ENCODE results near the gene MTCL1.

The MTCL1 gene

DNA sequence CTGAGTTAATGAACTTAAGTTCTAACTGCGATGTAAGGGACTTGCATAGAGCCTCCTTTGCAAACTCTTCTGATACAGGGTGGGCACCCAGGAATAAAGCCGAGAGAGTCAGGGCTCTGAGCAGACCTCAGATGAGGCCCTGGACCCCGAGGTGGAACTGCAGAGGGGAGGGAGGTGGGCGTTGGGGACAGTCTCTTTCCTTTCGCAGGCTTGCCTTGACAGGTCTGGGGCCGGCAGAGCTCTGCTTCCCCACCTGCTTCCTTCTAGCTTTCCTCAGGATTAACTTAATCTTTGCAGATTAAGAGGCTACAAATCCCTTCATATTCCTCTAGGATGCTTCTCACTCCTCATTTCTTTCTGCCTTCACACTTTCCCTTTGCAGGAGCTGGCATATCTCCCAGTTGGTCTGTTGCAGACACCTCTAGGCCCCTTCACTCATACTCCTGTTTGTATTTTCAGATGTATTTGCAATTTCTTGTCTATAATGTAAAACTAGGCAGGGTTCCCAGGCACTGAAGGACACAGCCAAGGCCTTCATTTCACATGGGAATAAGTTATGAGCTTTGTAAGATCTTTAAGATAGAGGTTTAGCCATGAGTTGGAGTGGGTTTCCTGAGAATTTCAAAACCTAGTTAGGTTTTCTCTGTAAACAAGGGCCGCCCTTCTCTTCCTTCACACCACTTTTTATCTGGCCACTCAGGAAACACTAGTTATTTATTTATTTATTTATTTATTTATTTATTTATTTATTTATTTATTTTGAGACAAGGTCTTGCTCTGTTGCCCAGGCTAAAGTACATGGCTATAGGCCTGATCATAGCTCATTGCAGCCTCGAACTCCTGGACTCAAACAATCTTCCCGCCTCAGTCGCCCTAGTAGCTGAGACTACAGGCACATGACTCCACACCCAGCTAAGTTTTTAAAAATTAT, 70.9 kb downstream of the MTCL1 start:
- TF ChIP-seq, protein P1, sequence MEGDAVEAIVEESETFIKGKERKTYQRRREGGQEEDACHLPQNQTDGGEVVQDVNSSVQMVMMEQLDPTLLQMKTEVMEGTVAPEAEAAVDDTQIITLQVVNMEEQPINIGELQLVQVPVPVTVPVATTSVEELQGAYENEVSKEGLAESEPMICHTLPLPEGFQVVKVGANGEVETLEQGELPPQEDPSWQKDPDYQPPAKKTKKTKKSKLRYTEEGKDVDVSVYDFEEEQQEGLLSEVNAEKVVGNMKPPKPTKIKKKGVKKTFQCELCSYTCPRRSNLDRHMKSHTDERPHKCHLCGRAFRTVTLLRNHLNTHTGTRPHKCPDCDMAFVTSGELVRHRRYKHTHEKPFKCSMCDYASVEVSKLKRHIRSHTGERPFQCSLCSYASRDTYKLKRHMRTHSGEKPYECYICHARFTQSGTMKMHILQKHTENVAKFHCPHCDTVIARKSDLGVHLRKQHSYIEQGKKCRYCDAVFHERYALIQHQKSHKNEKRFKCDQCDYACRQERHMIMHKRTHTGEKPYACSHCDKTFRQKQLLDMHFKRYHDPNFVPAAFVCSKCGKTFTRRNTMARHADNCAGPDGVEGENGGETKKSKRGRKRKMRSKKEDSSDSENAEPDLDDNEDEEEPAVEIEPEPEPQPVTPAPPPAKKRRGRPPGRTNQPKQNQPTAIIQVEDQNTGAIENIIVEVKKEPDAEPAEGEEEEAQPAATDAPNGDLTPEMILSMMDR (IDR thresholded peaks at IDR 0.05), result no peak
- Histone ChIP-seq H3K4me3 (no peak overlapping the region), H3K27ac (no peak overlapping the region)
- peak; percentile 9 for DNase-seq (ENCODE audit: low spot score)

DNA sequence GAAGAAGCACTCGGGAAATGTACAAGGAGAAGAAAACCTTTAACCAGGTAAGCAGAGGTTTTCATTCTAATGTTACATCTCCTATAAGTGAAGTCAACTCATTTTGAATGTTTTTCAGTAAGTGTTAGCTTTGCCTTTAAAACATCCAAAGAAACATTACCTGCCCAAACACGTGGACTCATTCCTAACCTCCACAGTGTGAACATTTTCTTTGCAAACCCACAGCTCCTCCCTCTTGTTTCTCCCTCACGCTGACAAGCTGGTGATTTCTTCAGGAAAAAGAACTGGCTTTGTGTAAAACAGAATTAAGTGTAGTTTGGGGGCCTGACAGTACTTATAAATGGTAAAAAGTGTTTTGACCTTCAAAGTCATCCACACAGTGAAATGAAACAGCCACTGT, 72.5 kb downstream of the MTCL1 start:
- Histone ChIP-seq H3K27ac (no peak overlapping the region), H3K4me3 (no peak overlapping the region)
- DNase-seq (ENCODE audit: low spot score), result no peak
- TF ChIP-seq, protein P1 (IDR thresholded peaks at IDR 0.05), result no peak

GRCh38 chr18:8778386-8778785, 73.0 kb downstream of the MTCL1 start:
- peak; percentile 26 for DNase-seq (ENCODE audit: low spot score)
- Histone ChIP-seq H3K4me3 (no peak overlapping the region), H3K27ac (no peak overlapping the region)
- TF ChIP-seq, protein P1 (IDR thresholded peaks at IDR 0.05), result no peak

DNA sequence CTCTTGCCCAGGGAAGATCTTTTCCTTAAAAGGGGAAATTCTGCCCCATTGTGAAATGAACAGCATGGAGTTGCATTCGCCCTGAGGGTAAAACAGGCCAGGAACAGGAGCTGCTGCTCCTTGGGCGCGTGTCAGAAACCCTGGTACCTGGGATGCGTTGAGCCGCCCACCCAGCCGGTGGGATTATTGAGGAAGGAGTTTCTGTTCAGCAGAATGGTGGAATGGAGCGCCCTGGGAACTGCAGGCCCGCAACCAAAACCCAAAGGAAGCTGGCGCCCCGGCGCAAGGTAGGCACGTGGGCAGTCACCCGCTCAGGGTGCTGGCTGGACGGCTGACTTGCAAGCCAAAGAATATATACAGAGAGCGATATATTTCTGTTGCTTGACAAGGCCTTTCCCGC, 73.5 kb downstream of the MTCL1 start:
- TF ChIP-seq, protein P1 (IDR thresholded peaks at IDR 0.05), result no peak
- no peak overlapping the region for H3K27ac ChIP-seq
- no peak overlapping the region for H3K4me3 ChIP-seq
- DNase-seq (ENCODE audit: low spot score), result peak; percentile 31

GRCh38 chr18:8779251-8779650, 73.9 kb downstream of the MTCL1 start:
- Histone ChIP-seq H3K27ac (no peak overlapping the region), H3K4me3 (no peak overlapping the region)
- no peak for DNase-seq (ENCODE audit: low spot score)
- TF ChIP-seq, protein P1 (IDR thresholded peaks at IDR 0.05), result no peak

DNA sequence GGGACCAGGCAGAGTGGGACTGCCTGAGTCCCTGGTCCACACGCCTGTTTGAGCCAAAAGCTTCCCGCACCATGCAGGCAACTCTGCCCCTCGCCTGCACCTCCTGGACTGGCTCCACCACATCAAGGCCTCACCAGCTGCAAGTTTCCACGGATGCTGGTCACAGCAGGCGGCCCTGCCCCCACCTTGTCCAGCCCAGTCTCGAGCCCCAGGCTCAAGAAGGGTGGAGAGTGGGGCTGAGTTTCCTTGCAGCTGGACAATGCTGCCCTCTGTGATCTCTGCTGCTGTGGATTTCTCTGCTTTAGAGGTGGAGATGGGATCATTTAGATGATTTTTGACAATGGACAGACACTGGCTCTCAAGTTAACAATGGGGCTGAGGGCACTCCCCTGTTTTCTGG, 74.9 kb downstream of the MTCL1 start:
- Histone ChIP-seq H3K4me3 (no peak overlapping the region), H3K27ac (no peak overlapping the region)
- DNase-seq (ENCODE audit: low spot score), result no peak
- TF ChIP-seq, protein P1 (IDR thresholded peaks at IDR 0.05), result no peak

GRCh38 chr18:8781671-8782070, 76.3 kb downstream of the MTCL1 start:
- H3K27ac ChIP-seq, result no peak overlapping the region
- no peak overlapping the region for H3K4me3 ChIP-seq
- no peak for DNase-seq (ENCODE audit: low spot score)
- TF ChIP-seq, protein P1 (IDR thresholded peaks at IDR 0.05), result no peak

Data from coronary artery (tissue), 2 donors.